ENCODE measurements around the gene UBE2E1.

DNA sequence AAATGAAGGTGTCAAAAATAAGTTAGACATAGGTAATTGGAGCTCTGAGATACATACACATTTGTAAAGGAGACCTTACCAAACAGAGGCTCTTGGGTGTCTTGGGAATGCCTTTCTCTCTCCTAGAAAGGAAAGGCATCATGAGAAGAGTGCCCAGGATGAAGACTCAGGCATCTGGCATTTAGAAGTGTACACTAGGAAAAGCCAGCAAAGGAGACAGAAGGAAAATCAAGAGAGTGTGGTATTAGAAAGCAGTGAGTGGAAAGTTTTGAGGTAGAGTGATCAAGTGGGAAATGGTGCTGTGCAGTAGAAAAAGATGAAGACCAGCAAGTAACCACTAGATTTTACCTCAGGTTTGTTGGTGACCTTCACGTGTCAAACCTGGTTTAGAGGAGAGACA lies 16.1 kb downstream of the UBE2E1 start:
- TF ChIP-seq, protein P1, sequence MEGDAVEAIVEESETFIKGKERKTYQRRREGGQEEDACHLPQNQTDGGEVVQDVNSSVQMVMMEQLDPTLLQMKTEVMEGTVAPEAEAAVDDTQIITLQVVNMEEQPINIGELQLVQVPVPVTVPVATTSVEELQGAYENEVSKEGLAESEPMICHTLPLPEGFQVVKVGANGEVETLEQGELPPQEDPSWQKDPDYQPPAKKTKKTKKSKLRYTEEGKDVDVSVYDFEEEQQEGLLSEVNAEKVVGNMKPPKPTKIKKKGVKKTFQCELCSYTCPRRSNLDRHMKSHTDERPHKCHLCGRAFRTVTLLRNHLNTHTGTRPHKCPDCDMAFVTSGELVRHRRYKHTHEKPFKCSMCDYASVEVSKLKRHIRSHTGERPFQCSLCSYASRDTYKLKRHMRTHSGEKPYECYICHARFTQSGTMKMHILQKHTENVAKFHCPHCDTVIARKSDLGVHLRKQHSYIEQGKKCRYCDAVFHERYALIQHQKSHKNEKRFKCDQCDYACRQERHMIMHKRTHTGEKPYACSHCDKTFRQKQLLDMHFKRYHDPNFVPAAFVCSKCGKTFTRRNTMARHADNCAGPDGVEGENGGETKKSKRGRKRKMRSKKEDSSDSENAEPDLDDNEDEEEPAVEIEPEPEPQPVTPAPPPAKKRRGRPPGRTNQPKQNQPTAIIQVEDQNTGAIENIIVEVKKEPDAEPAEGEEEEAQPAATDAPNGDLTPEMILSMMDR (IDR thresholded peaks at IDR 0.05): no peak
- no peak for TF ChIP-seq POLR2A (IDR thresholded peaks at IDR 0.05)
- TF ChIP-seq POLR2AphosphoS5 (IDR thresholded peaks at IDR 0.05; ENCODE audit: insufficient read depth in 1 of 2, low read depth in 1 of 2): no peak
